Vagina (tissue), 2 donors: ENCODE measurements around the gene GNG7. TPM values are rescaled to one million over a fixed set of nuclear protein-coding genes. Genes with fewer than 3 reads are reported as not detected.

Experiments used
- DNase-seq, 2 donors: peaks; one replicate each; pipeline ENCODE4 v3.0.0-alpha.2; 2017; ENCODE audit errors: extremely low spot score in 2 of 2
- H3K27ac ChIP-seq: fragments of 200-600 bp; sonication (generic); one replicate; pipeline ENCODE4 v1.5.1; 2019
- H3K27me3 ChIP-seq: fragments of 200-600 bp; sonication (generic); one replicate; pipeline ENCODE4 v1.5.1; 2019
- H3K36me3 ChIP-seq, 2 donors: fragments of 200-600 bp; sonication (generic); one replicate each; pipeline ENCODE4 v1.5.1; 2017 to 2019
- H3K4me1 ChIP-seq: fragments of 200-600 bp; sonication (generic); one replicate; pipeline ENCODE4 v1.5.1; 2019
- H3K4me3 ChIP-seq, 2 donors: fragments of 200-600 bp; sonication (generic); 1 replicate in 1 of 2; 2 replicates in 1 of 2; pipeline ENCODE4 v1.5.1; 2016 to 2019
- H3K9me3 ChIP-seq: fragments of 200-600 bp; sonication (generic); one replicate; pipeline ENCODE4 v1.5.1; 2019
- POLR2A ChIP-seq, 2 donors: fragments of 450-650 bp; IDR thresholded peaks; one replicate each; pipeline ENCODE4 v1.6.1; 2017; ENCODE audit warnings: antibody characterized with exemption in 2 of 2, mild to moderate bottlenecking in 2 of 2, moderate library complexity in 2 of 2
- POLR2AphosphoS5 ChIP-seq, 2 donors: sonication (generic); formaldehyde crosslinking; IDR thresholded peaks; one replicate each; pipeline ENCODE4 v1.9.0; 2017; ENCODE audit warnings: antibody characterized with exemption in 2 of 2, mild to moderate bottlenecking in 2 of 2, low read depth in 1 of 2; ENCODE audit not compliant: insufficient read depth in 1 of 2
- intact Hi-C: fragments of 100-400 bp; cut with DNase I; formaldehyde crosslinking; loops from one replicate; pipeline ENCODE4 v1.15.1; 2023
- total RNA-seq: library from RNA; depleted of rRNA; stranded (reverse); fragments of >200 nt; gene quantifications from one replicate; pipeline ENCODE4 v1.2.3, GENCODE V29; 2016
- TF ChIP-seq, protein P1 (sequence below), 3 experiments: fragments of 450-650 bp in 2 of 3; fragments of 200-600 bp in 1 of 3; sonication (generic) in 1 of 3; IDR thresholded peaks; one replicate each; pipeline ENCODE4 v1.5.1; 2017 to 2019; ENCODE audit warnings: antibody characterized with exemption in 3 of 3, mild to moderate bottlenecking in 2 of 3, moderate library complexity in 2 of 3

GNG7 gene
- total RNA-seq, 1 donor from 2014 or later, result 2.0 TPM

DNA sequence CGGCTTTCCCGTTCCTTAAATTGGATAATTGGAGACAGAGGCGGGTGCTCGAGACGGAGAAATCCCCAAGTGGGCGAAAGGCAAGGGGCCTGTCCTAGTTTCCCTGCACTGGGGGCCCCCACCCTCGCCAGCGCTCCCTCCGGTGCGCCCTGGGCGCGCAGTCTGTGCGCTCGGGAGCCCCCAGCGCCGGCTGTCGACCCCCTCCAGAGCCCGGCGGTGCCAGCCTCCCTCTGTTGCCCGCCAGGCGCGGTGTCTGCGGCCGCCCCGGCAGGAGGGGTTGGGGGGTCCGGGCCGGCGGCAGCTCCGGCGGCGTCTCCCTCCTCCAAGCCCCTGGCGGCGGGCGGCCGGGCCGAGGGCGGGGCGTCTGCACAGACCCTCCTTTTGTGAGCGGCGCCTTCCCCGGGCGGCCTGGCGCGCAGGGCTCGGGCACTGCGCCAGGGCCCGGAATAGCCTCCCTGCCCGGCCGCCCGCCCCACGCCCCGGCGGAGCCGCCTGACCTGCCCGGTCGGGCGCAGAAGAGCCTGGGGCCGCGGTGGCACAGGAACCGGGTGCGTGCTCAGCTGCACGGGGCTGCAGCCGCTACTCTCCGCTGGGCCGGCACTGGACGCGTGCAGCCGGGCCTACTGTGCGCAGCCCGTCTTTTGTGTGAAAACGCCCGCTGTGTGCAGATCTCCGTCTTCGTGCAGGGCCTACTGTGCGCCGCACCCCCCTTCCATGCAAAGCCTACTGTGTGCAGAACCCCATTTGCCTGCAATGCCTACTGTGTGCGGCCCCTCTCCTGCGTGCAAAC is 213.4 kb downstream of the GNG7 start:
- Histone ChIP-seq H3K27me3 (no peaks in the 10 kb centered on the region), H3K27ac (peak overlapping the region; percentile 36), H3K9me3 (no peaks in the 10 kb centered on the region), H3K4me3 (peak overlapping the region; percentile 40 to 46), H3K4me1 (peaks cover 48% of the 10 kb centered on the region), H3K36me3 (no peaks in the 10 kb centered on the region)
- intact Hi-C loops, result no loop called here
- TF ChIP-seq POLR2AphosphoS5 (IDR thresholded peaks at IDR 0.05; ENCODE audit: insufficient read depth in 1 of 2, low read depth in 1 of 2) (no peak), POLR2A (IDR thresholded peaks at IDR 0.05) (no peak)
- TF ChIP-seq, protein P1, sequence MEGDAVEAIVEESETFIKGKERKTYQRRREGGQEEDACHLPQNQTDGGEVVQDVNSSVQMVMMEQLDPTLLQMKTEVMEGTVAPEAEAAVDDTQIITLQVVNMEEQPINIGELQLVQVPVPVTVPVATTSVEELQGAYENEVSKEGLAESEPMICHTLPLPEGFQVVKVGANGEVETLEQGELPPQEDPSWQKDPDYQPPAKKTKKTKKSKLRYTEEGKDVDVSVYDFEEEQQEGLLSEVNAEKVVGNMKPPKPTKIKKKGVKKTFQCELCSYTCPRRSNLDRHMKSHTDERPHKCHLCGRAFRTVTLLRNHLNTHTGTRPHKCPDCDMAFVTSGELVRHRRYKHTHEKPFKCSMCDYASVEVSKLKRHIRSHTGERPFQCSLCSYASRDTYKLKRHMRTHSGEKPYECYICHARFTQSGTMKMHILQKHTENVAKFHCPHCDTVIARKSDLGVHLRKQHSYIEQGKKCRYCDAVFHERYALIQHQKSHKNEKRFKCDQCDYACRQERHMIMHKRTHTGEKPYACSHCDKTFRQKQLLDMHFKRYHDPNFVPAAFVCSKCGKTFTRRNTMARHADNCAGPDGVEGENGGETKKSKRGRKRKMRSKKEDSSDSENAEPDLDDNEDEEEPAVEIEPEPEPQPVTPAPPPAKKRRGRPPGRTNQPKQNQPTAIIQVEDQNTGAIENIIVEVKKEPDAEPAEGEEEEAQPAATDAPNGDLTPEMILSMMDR (IDR thresholded peaks at IDR 0.05), result no peak
- DNase-seq, result no peak

DNA sequence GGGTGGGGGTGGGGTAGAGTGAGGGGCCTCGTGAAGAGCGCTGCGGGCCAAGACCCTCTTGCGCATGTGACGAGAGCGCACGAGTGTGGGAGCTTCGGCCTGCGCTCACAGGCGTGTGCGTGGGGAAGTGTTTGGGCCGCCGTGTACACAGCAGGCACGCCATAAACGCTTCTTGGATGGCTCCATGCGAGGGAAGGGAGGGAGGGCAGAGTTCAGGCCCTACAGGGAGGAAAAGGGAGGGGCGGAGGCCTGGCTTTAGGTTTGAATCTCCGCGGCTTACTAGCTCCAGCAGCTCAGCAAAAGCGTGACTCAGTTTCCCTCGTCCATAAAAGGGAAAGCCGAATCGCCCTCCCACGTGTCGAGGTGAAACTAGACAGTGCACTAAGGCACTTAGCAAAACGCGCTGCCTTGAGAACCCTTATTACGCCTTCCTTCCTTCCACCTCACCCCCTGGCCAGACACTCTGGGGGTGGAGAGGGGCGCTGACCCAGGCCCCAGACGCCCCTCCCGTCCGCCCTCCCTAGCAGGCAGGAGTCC is 214.0 kb downstream of the GNG7 start:
- Histone ChIP-seq H3K4me3 (peak overlapping the region; percentile 40 to 46), H3K36me3 (no peaks in the 10 kb centered on the region), H3K4me1 (peaks cover 45% of the 10 kb centered on the region), H3K27me3 (no peaks in the 10 kb centered on the region), H3K27ac (no peak overlapping the region), H3K9me3 (no peaks in the 10 kb centered on the region)
- intact Hi-C loops, result no loop called here
- no peak for DNase-seq
- TF ChIP-seq POLR2AphosphoS5 (IDR thresholded peaks at IDR 0.05; ENCODE audit: insufficient read depth in 1 of 2, low read depth in 1 of 2) (no peak), POLR2A (IDR thresholded peaks at IDR 0.05) (no peak)
- TF ChIP-seq, protein P1 (IDR thresholded peaks at IDR 0.05), result no peak

GRCh38 chr19:2487842-2488241 is 214.7 kb downstream of the GNG7 start:
- no peak overlapping the region for H3K27ac ChIP-seq
- no peak for DNase-seq
- intact Hi-C loops, result no loop called here

GRCh38 chr19:2487090-2487489 is 215.4 kb downstream of the GNG7 start:
- no peak for DNase-seq
- TF ChIP-seq, protein P1 (IDR thresholded peaks at IDR 0.05), result no peak
- no peak for TF ChIP-seq POLR2AphosphoS5 (IDR thresholded peaks at IDR 0.05; ENCODE audit: insufficient read depth in 1 of 2, low read depth in 1 of 2)
- TF ChIP-seq POLR2A (IDR thresholded peaks at IDR 0.05), result no peak
- Histone ChIP-seq H3K36me3 (no peaks in the 10 kb centered on the region), H3K9me3 (no peaks in the 10 kb centered on the region), H3K4me3 (no peak overlapping the region), H3K27me3 (no peaks in the 10 kb centered on the region), H3K4me1 (peaks cover 43% of the 10 kb centered on the region), H3K27ac (no peak overlapping the region)
- intact Hi-C loops, result no loop called here

More at GRCh38 chr19:2487842-2488241, 214.7 kb downstream of the GNG7 start:
- TF ChIP-seq POLR2AphosphoS5 (IDR thresholded peaks at IDR 0.05; ENCODE audit: insufficient read depth in 1 of 2, low read depth in 1 of 2), result no peak
- TF ChIP-seq, protein P1 (IDR thresholded peaks at IDR 0.05), result no peak
- no peak for TF ChIP-seq POLR2A (IDR thresholded peaks at IDR 0.05)
- no peaks in the 10 kb centered on the region for H3K27me3 ChIP-seq
- peak overlapping the region in 1 of 2 donors; percentile 46 for H3K4me3 ChIP-seq
- peaks cover 45% of the 10 kb centered on the region for H3K4me1 ChIP-seq
- H3K36me3 ChIP-seq, result no peaks in the 10 kb centered on the region
- no peaks in the 10 kb centered on the region for H3K9me3 ChIP-seq

DNA sequence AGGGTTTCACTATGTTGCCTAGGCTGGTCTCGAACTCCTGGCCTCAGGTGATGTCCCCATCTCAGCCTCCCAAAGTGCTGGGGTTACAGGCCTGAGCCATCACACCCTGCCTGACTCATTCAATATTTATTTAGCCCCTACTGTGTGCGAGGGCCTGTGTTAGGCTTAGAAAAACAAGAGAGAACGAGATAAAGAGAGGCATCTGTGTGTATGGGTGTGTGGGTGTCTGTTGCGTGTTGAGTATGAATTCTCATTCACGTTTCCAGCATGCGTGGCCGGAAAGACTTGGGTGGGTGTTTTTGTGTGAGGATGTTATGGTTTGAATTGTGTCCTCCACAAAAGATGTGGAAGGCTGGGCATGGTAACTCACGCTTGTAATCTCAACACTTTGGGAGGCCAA is 217.1 kb downstream of the GNG7 start:
- Histone ChIP-seq H3K36me3 (no peaks in the 10 kb centered on the region), H3K27me3 (no peaks in the 10 kb centered on the region), H3K4me1 (peaks cover 27% of the 10 kb centered on the region), H3K27ac (no peak overlapping the region), H3K9me3 (no peaks in the 10 kb centered on the region), H3K4me3 (no peak overlapping the region)
- intact Hi-C loops, result no loop called here
- TF ChIP-seq, protein P1 (IDR thresholded peaks at IDR 0.05), result no peak
- no peak for DNase-seq
